Forelimb muscle (tissue), 1 donor: ENCODE measurements around the gene ARID2. TPM values are rescaled to one million over a fixed set of nuclear protein-coding genes. Genes with fewer than 3 reads are reported as not detected.

Experiments used
- DNase-seq: peaks from one replicate; pipeline ENCODE4 v3.0.0-alpha.2; 2013; ENCODE audit warnings: low read depth
- polyA plus RNA-seq: library from polyadenylated mRNA; unstranded; fragments of 120-200 nt; gene quantifications from one replicate; pipeline ENCODE4 v1.2.1, GENCODE V29; 2013; ENCODE audit not compliant: insufficient read length

Gene ARID2
- polyA plus RNA-seq, 1 donor, result 16.3 TPM

- no peak for DNase-seq
Measured at GRCh38 chr12:45850302-45850701, 120.8 kb downstream of the ARID2 start.

DNA sequence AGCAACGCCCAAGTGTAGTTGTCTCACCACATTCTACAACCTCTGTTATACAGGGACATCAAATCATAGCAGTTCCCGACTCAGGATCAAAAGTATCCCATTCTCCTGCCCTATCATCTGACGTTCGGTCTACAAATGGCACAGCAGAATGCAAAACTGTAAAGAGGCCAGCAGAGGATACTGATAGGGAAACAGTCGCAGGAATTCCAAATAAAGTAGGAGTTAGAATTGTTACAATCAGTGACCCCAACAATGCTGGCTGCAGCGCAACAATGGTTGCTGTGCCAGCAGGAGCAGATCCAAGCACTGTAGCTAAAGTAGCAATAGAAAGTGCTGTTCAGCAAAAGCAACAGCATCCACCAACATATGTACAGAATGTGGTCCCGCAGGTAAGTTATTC, 123.0 kb downstream of the ARID2 start:
- no peak for DNase-seq

GRCh38 chr12:45853550-45853949, 124.0 kb downstream of the ARID2 start:
- no peak for DNase-seq

DNA sequence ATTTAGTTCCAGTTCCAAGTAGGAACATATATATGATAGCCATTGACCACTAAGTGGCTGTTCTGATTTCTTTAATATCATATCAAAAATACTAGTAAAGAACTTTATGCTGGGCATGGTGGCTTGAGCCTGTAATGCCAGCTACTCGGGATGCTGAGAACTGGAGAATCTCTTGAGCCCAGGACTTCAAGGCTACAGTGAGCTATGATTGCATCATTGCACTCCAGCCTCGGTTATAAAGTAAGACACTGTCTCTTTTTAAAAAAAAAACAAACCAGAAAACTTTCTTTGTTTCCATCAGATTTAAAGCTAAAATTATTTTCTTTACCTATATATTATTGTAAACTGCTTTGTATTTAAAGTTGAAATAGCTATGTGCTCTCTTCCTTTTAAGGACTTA, 133.8 kb downstream of the ARID2 start:
- no peak for DNase-seq

GRCh38 chr12:45866299-45866698, 136.8 kb downstream of the ARID2 start:
- no peak for DNase-seq

DNA sequence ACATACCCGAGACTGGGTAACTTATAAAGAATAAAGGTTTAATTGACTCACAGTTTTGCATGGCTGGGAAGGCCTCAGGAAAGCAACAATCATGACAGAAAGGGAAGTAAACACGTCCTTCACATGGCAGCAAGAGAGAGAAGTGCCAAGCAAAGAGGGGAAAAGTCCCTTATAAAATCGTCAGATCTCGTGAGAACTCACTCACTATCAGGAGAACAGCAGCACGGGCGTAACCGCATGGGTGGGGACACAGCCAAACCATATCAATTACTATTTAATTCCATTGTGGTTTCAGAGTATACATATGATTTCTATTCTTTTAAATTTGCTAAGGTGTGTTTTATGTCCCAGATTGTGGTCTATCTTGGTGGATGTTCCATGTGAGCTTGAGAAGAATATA, 142.9 kb downstream of the ARID2 start:
- no peak for DNase-seq

GRCh38 chr12:45877069-45877468, 147.6 kb downstream of the ARID2 start:
- no peak for DNase-seq

GRCh38 chr12:45878630-45879255, 149.2 kb downstream of the ARID2 start:
- DNase-seq, result no peak

DNA sequence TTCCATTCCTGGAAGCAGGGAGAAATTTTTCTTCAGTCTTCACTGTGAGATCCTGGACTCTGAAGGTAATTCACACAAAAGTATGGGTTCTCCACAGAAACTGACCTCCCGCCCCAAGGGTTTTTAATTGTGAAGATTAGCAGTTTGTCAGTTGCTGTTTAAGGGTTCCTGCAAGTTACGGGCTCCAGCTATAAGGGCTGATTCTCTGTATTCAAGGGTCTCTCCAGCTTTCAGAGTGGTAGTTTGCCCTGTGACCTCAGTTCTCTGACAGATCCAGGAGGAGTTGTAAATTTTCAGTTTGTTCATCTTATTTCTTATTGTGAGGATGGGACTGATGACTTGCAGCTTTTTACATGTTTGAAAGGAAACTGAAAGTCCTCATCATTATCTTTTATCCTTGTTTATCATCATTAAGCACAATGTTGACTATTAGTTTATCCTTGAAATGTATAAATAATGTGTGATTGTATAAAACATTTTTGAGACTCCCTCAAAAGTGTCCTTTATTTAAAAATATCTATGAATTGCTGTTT, 149.9 kb downstream of the ARID2 start:
- no peak for DNase-seq

DNA sequence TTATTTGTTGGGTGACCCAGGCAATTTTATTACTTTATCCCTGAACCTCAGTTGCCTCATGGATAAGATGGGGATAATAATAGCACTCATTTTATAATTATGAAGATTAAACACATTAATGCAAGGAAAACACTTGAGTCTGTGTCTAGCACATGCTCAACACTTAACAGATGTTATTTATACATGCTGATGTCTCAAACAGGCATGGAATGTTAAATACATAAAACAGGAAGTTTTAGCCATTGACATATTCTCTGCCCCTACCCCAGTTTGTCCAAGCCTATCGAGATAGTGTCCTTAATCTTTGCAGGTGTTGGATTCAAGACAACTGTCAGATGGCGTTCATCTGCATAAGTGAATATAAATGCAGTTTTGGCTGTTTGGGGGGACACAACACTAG, 151.0 kb downstream of the ARID2 start:
- DNase-seq, result no peak

- no peak for DNase-seq
Measured at GRCh38 chr12:45883187-45883586, 153.7 kb downstream of the ARID2 start.

DNA sequence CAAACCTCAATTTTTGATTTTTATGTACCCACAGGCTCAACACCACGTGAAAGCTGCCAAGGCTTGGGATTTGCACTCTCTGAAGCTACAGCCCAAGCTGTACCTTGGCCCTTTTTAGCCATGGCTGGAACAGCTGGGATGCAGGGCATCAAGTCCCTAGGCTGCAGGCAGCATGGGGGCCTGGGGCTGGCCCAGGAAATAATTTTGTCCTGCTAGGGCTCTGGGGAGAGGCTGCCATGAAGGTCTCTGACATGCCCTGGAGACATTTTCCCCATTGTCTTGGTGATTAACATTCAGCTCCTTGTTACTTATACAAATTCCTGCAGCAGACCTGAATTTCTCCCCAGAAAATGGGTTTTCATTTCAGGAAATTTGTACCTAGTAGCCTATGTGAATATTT, 157.2 kb downstream of the ARID2 start:
- DNase-seq, result no peak

GRCh38 chr12:45887544-45887943, 158.0 kb downstream of the ARID2 start:
- DNase-seq, result no peak

DNA sequence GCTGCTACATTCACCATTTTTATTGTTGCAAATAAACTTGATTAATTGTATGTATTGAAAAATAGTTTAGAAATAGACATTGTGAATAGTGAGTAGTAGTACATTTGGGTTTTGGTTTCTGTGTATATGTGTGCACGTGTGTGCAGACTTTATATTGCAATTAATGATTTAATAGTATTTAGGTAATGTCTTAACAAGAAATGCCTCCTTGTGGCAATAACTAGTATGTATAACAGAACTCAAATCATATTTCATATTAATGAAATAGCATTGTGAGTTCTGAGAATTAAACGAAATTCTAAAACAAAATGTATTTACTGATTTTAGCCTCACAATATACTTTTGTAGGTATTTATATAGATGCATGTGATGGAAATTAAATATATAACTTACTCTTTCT, 160.8 kb downstream of the ARID2 start:
- DNase-seq, result no peak

DNA sequence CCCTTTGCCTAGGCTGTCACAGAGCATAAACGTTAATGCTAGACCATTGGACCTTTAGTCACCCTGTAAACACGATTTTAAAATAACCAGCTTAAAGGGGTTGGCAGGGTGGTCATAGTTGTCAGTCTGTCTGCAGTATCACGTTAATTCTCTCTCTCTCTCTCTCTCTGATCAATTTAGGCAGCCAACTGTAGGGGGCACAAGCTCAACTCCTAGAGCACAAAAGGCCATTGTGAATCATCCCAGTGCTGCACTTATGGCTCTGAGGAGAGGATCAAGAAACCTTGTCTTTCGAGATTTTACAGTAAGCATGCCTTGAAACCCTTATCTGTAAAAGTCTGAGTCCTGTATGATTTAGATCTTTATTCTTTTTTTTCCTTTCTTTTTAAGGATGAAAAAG, 163.7 kb downstream of the ARID2 start:
- DNase-seq, result no peak

- DNase-seq, result no peak
Measured at GRCh38 chr12:45895961-45896360, 166.5 kb downstream of the ARID2 start.

GRCh38 chr12:45898094-45898493, 168.6 kb downstream of the ARID2 start:
- no peak for DNase-seq

GRCh38 chr12:45907955-45908354, 178.4 kb downstream of the ARID2 start:
- no peak for DNase-seq

DNA sequence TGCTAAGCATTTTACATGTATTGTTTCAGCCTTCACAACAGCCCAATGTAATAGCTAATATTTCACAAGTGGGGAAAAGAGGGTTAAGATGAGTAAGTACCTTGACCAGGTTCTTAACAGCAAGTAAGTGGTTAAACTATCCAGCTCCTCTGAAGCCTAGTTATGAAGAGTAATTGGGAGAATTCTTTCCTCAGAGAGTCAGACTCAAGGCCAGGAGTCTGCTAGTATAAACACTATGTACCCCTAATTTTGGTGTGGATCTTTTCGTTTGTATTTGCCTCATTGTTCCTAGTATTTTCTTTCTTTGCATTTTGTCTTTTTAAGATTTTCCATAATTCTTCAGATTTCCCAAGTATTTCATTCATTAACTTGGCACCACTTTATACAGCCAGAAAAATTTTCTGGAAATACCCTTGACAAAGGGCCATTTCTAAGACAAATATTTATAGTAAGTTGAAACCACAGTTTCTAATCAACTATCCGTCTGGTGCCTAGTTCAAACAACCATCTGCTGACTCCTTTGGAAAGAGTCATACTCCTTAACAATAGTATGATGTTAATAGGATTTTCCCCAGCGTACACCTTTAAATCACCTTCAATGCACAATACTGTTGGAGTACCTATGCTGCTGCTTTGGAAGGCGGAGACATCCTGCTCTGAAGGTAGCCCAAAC, 179.7 kb downstream of the ARID2 start:
- no peak for DNase-seq

DNA sequence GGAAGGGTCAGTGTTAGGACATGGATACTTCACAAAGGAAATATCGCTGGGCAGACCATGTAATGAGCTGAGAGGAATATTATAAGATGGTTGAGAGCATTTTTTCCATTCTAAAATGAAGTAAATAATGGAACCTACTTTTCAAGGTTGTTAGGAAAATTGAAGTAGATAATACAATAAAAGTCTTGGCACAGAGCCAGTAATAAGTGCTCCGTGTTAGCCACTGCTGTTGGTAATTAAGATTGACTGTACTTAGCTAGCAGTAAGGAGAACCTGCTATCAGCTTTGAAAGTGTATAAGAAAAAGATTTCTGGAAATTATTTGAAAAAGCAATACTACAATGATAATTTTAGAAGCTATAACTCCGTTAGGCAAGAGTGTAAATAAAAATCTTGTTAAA, 183.3 kb downstream of the ARID2 start:
- DNase-seq, result no peak

DNA sequence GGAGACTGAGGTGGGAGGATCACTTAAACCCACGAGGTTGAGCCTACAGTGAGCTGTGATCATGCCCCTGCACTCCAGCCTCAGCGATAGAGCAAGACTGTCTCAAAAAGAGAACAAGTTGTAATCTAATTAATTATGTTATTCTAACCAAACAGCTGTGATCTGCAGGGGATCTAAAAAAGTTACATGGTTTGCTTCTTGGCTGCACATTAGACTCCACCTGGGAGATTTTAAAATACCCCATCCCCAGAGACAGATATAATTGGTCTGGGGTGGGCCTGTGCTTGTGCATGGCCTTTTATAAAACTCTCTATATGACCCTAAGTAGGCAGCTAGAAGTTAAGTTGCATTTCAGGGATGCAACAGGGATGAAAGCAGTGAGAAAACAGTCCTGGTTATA, 184.1 kb downstream of the ARID2 start:
- no peak for DNase-seq

- no peak for DNase-seq
Measured at GRCh38 chr12:45914090-45914489, 184.6 kb downstream of the ARID2 start.

GRCh38 chr12:45915405-45915804, 185.9 kb downstream of the ARID2 start:
- DNase-seq, result no peak

GRCh38 chr12:45918818-45919217, 189.3 kb downstream of the ARID2 start:
- no peak for DNase-seq
